IMR-90 (cell line): Measurements from ENCODE around the gene POGLUT2. TPM values are rescaled to one million over a fixed set of nuclear protein-coding genes. Genes with fewer than 3 reads are reported as not detected.

Source experiments
- ATAC-seq: fragments of 200-7000 bp; cut with Tn5 transposase; 2 replicates; pipeline ENCODE4 v1.9.1; 2020; ENCODE audit warnings: low read depth, mild to moderate bottlenecking, moderate library complexity
- BruUV-seq: library from RNA; stranded (reverse); fragments of 400-500 nt; replicated peaks from 2 replicates; lab custom pipeline; 2021; lab: Mats Ljungman, UMichigan
- CTCF ChIA-PET: fragments of 300-600 bp; formaldehyde crosslinking; extraction: SDS; loops from one replicate; lab custom pipeline; 2021; ENCODE audit warnings: antibody characterized with exemption; lab: Yijun Ruan, JAX
- POLR2A ChIA-PET: fragments of 300-600 bp; sonication (Branson Sonifier 250); formaldehyde crosslinking; loops from one replicate; lab custom pipeline; 2022; ENCODE audit warnings: antibody characterized with exemption; ENCODE audit not compliant: unreplicated experiment; lab: Charles Lee
- DNase-seq: peaks from one replicate; pipeline ENCODE4 v3.0.0; 2013
- H2AFZ ChIP-seq: replicated peaks from 2 replicates; pipeline ENCODE3; 2013; ENCODE audit warnings: low read length, mild to moderate bottlenecking; ENCODE audit not compliant: poor library complexity
- H2AK5ac ChIP-seq: 2 replicates; pipeline ENCODE4 v1.6.1; 2013; ENCODE audit warnings: low read depth, low read length, inconsistent platforms
- H2AK9ac ChIP-seq: replicated peaks from 2 replicates; pipeline ENCODE3; 2013; ENCODE audit warnings: mild to moderate bottlenecking, low read depth, low read length, moderate library complexity; ENCODE audit not compliant: poor library complexity
- H2BK120ac ChIP-seq: 2 replicates; pipeline ENCODE4 v1.6.1; 2013; ENCODE audit warnings: low read depth, low read length, inconsistent platforms
- H2BK15ac ChIP-seq: 3 replicates; pipeline ENCODE4 v1.6.1; 2013; ENCODE audit warnings: low read depth, low read length, inconsistent platforms
- H2BK20ac ChIP-seq: 2 replicates; pipeline ENCODE4 v1.6.1; 2013; ENCODE audit warnings: low read depth, mild to moderate bottlenecking, inconsistent platforms, low read length, moderate library complexity
- H2BK5ac ChIP-seq: 2 replicates; pipeline ENCODE4 v1.6.1; 2013; ENCODE audit warnings: mild to moderate bottlenecking, low read depth, low read length, inconsistent platforms; ENCODE audit not compliant: poor library complexity, severe bottlenecking
- H3K14ac ChIP-seq: replicated peaks from 2 replicates; pipeline ENCODE4 v1.6.1; 2013; ENCODE audit warnings: low read depth, low read length, inconsistent platforms
- H3K18ac ChIP-seq: 2 replicates; pipeline ENCODE4 v1.6.1; 2013; ENCODE audit warnings: low read depth, low read length, control low read depth
- H3K23ac ChIP-seq: 2 replicates; pipeline ENCODE4 v1.6.1; 2013; ENCODE audit warnings: low read depth, low read length, inconsistent platforms
- H3K27ac ChIP-seq: 2 replicates; pipeline ENCODE4 v1.5.1; 2013; ENCODE audit warnings: mild to moderate bottlenecking, control low read depth, low read length; ENCODE audit not compliant: insufficient read depth
- H3K27me3 ChIP-seq: 2 replicates; pipeline ENCODE4 v1.6.1; 2013; ENCODE audit warnings: low read length; ENCODE audit not compliant: control insufficient read depth, insufficient read depth
- H3K36me3 ChIP-seq: 2 replicates; pipeline ENCODE4 v1.6.1; 2013; ENCODE audit warnings: low read length, mixed read lengths; ENCODE audit not compliant: control insufficient read depth, insufficient read depth
- H3K4ac ChIP-seq: 2 replicates; pipeline ENCODE4 v1.6.1; 2013; ENCODE audit warnings: low read depth, low read length, inconsistent platforms
- H3K4me1 ChIP-seq: 2 replicates; pipeline ENCODE4 v1.6.1; 2013; ENCODE audit warnings: low read length, mixed read lengths; ENCODE audit not compliant: control insufficient read depth, insufficient read depth
- H3K4me2 ChIP-seq: 2 replicates; pipeline ENCODE4 v1.6.1; 2013; ENCODE audit warnings: low read depth, mild to moderate bottlenecking, control low read depth, low read length, moderate library complexity
- H3K4me3 ChIP-seq: 2 replicates; pipeline ENCODE4 v1.5.1; 2013; ENCODE audit warnings: low read depth, mild to moderate bottlenecking, control low read depth, low read length, moderate library complexity; ENCODE audit not compliant: insufficient read depth
- H3K56ac ChIP-seq: 2 replicates; pipeline ENCODE4 v1.6.1; 2013; ENCODE audit warnings: low read length, inconsistent platforms; ENCODE audit not compliant: insufficient read depth; ENCODE audit errors: extremely low read depth
- H3K79me1 ChIP-seq, 2 experiments: 2 replicates each; pipeline ENCODE4 v1.6.1; 2013; ENCODE audit warnings: low read length in 2 of 2, inconsistent platforms in 1 of 2, low read depth in 1 of 2
- H3K9ac ChIP-seq: 2 replicates; pipeline ENCODE4 v1.6.1; 2013; ENCODE audit warnings: low read depth, low read length, control low read depth
- H3K9me1 ChIP-seq: 2 replicates; pipeline ENCODE4 v1.6.1; 2013; ENCODE audit warnings: low read length, inconsistent platforms; ENCODE audit not compliant: insufficient read depth
- H3K9me3 ChIP-seq: 2 replicates; pipeline ENCODE4 v1.6.1; 2013; ENCODE audit warnings: low read length; ENCODE audit not compliant: control insufficient read depth, insufficient read depth
- H4K20me1 ChIP-seq: 2 replicates; pipeline ENCODE4 v1.6.1; 2013; ENCODE audit warnings: low read length, inconsistent platforms; ENCODE audit not compliant: insufficient read depth
- H4K5ac ChIP-seq: 2 replicates; pipeline ENCODE4 v1.6.1; 2013; ENCODE audit warnings: mild to moderate bottlenecking, low read depth, low read length, control low read depth
- H4K8ac ChIP-seq, 2 experiments: 2 replicates each; pipeline ENCODE4 v1.6.1; 2013; ENCODE audit warnings: low read depth in 2 of 2, low read length in 2 of 2, control low read depth in 1 of 2, inconsistent platforms in 1 of 2
- H4K91ac ChIP-seq: 2 replicates; pipeline ENCODE4 v1.6.1; 2013; ENCODE audit warnings: low read depth, low read length, inconsistent platforms; ENCODE audit not compliant: insufficient read depth
- BHLHE40 ChIP-seq: fragments of 150-350 bp; IDR thresholded peaks from 2 replicates; pipeline ENCODE4 v1.6.1; 2016; ENCODE audit warnings: mild to moderate bottlenecking, low read depth, low read length
- CHD1 ChIP-seq: IDR thresholded peaks from 2 replicates; pipeline ENCODE4 v1.6.1; 2012; ENCODE audit warnings: low read depth, low read length, improper control_type of control experiment
- MAFK ChIP-seq: IDR thresholded peaks from 2 replicates; pipeline ENCODE4 v1.6.1; 2012; ENCODE audit warnings: low read depth, low read length, improper control_type of control experiment
- POLR2A ChIP-seq: IDR thresholded peaks from 2 replicates; pipeline ENCODE4 v1.6.1; 2012; ENCODE audit warnings: mild to moderate bottlenecking, low read depth, low read length
- WGBS, 2 experiments: methylation state at CpG; one replicate each; pipeline versions ENCODE4 v1.1.5 to v1.1.7; 2013; ENCODE audit warnings: missing lambda C conversion rate in 2 of 2; ENCODE audit not compliant: insufficient read length in 1 of 2; ENCODE audit errors: extremely low coverage in 2 of 2; 5-methylcytosine and 5-hydroxymethylcytosine counted together
- dilution Hi-C: fragments of 300-500 bp; cut with HindIII; formaldehyde crosslinking; loops from one replicate; pipeline ENCODE4 v1.14.3; 2018; ENCODE audit warnings: low sequenced_read_pairs; ENCODE audit not compliant: unreplicated experiment
- in situ Hi-C: fragments of 300-500 bp; cut with MboI; formaldehyde crosslinking; loops from 3 replicates; pipeline ENCODE4 v1.14.3; 2019; ENCODE audit warnings: low sequenced_read_pairs, inconsistent platforms, mixed read lengths
- intact Hi-C: fragments of 100-400 bp; cut with micrococcal nuclease; formaldehyde crosslinking; loops from 2 replicates; pipeline ENCODE4 v1.10.0; 2022
- polyA plus RNA-seq, 3 experiments: library from polyadenylated mRNA; depleted of rRNA; stranded (reverse); fragments of >200 nt; gene quantifications; 2 replicates each; pipeline ENCODE4 v1.2.3, GENCODE V29; 2012; ENCODE audit warnings: low replicate concordance in 1 of 3
- total RNA-seq: library from RNA; depleted of rRNA; stranded (reverse); fragments of >200 nt; gene quantifications from 2 replicates; pipeline ENCODE4 v1.2.3, GENCODE V29; 2012

POGLUT2 gene
- total and polyA plus RNA-seq, 2 of the 4 experiments (the other 2 are of a cell fraction): 10.6 to 14.3 TPM

- ChIA-PET POLR2A (no interaction called here), CTCF (no interaction called here)
- dilution Hi-C loops: no loop called here
- ATAC-seq (no peak), DNase-seq (peak; percentile 33)
- in situ Hi-C loops: no loop called here
- Histone ChIP-seq H2AFZ (no peak overlapping the region), H4K8ac (peak overlapping the region; percentile 48 to 78; a peak in 2 of 4 replicates), H3K4me2 (no peak overlapping the region), H2AK9ac (peak overlapping the region; percentile 19), H4K91ac (no peak overlapping the region), H3K9me3 (no peaks in the 10 kb centered on the region), H3K9me1 (no peaks in the 10 kb centered on the region), H2AK5ac (peak overlapping the region; percentile 43; the same call in 1 of the 2 replicates), H3K79me1 (peaks cover 2% of the 10 kb centered on the region in 2 experiments; a peak in 3 of 4 replicates), H3K27ac (no peak overlapping the region), H3K27me3 (no peaks in the 10 kb centered on the region), H2BK15ac (no peak overlapping the region), H4K20me1 (no peaks in the 10 kb centered on the region), H3K14ac (no peak overlapping the region), H2BK5ac (no peak overlapping the region), H3K9ac (no peak overlapping the region), H3K56ac (no peak overlapping the region), H3K23ac (no peak overlapping the region), H3K18ac (no peak overlapping the region), H3K36me3 (peaks cover 13% of the 10 kb centered on the region), H2BK20ac (no peak overlapping the region), H3K4ac (peak overlapping the region; percentile 31; the same call in 1 of the 2 replicates), H3K4me3 (no peak overlapping the region), H2BK120ac (no peak overlapping the region; the same call in 1 of the 2 replicates), H3K4me1 (no peaks in the 10 kb centered on the region), H4K5ac (no peak overlapping the region)
- TF ChIP-seq MAFK: no peak
- TF ChIP-seq POLR2A: no peak
- TF ChIP-seq CHD1: no peak
- no peak for TF ChIP-seq BHLHE40
- WGBS, 2 experiments: 80% methylated on average over 1 of the region's 1 CpG; no CpG with 5 or more reads in 1 of the 2 experiments
- no TSS peak for BruUV-seq
- intact Hi-C loops: no loop called here
Measured at GRCh38 chr13:102792396-102792795, 6.4 kb downstream of the POGLUT2 start.
